Amygdala (tissue), 56 donors: ENCODE results near the gene HOXA2.

ENCODE experiments used
- DNase-seq, 56 donors: peaks; one replicate each; lab custom pipeline; 2025; lab: John Stamatoyannopoulos, UW

HOXA2 gene

GRCh38 chr7:27112955-27113949 is 10.8 kb upstream of the HOXA2 start:
- DNase-seq: no peak

GRCh38 chr7:27112361-27112760 is 9.9 kb upstream of the HOXA2 start:
- no peak for DNase-seq

GRCh38 chr7:27111751-27112277 is 9.3 kb upstream of the HOXA2 start:
- DNase-seq: no peak

- no peak for DNase-seq
Observed at GRCh38 chr7:27111042-27111750, 8.7 kb upstream of the HOXA2 start.

- no peak for DNase-seq
Observed at GRCh38 chr7:27110186-27111031, 7.9 kb upstream of the HOXA2 start.

- DNase-seq: no peak
Observed at GRCh38 chr7:27109466-27110185, 7.1 kb upstream of the HOXA2 start.

GRCh38 chr7:27108390-27109127 is 6.1 kb upstream of the HOXA2 start:
- no peak for DNase-seq

- DNase-seq: no peak
Observed at GRCh38 chr7:27107391-27108381, 5.2 kb upstream of the HOXA2 start.

GRCh38 chr7:27106901-27107240 is 4.4 kb upstream of the HOXA2 start:
- no peak for DNase-seq

GRCh38 chr7:27106181-27106900 is 3.9 kb upstream of the HOXA2 start:
- no peak for DNase-seq

GRCh38 chr7:27105301-27106031 is 3.0 kb upstream of the HOXA2 start:
- DNase-seq: no peak

- no peak for DNase-seq
Observed at GRCh38 chr7:27104341-27105058, 2.0 kb upstream of the HOXA2 start.

- DNase-seq: no peak
Observed at GRCh38 chr7:27103489-27104226, 1.2 kb upstream of the HOXA2 start.

GRCh38 chr7:27101957-27102580 is 414 bp downstream of the HOXA2 start:
- no peak for DNase-seq
